H7 (cell line): ENCODE data around the gene RAP1GAP2. TPM values are rescaled to one million over a fixed set of nuclear protein-coding genes. Genes with fewer than 3 reads are reported as not detected.

Experiments used
- DNase-seq: peaks from one replicate; pipeline ENCODE4 v3.0.0; 2012
- H3K27me3 ChIP-seq: 2 replicates; pipeline ENCODE4 v1.6.0; 2011; ENCODE audit warnings: mild to moderate bottlenecking, low read length; ENCODE audit not compliant: control insufficient read depth, insufficient read depth
- H3K36me3 ChIP-seq: replicated peaks from 2 replicates; pipeline ENCODE4 v1.5.1; 2011; ENCODE audit warnings: low read length; ENCODE audit not compliant: control insufficient read depth, insufficient read depth
- H3K4me3 ChIP-seq: 2 replicates; pipeline ENCODE4 v1.5.1; 2011; ENCODE audit warnings: low read depth, mild to moderate bottlenecking, control low read depth, low read length, moderate library complexity; ENCODE audit not compliant: insufficient read depth
- total RNA-seq: library from RNA; depleted of rRNA; stranded (reverse); fragments of >200 nt; shearing (Covaris generic); gene quantifications from 2 replicates; pipeline ENCODE4 v1.2.3, GENCODE V29; 2014

Gene RAP1GAP2
- total RNA-seq, 1 experiment from 2014 or later, result 35.5 TPM

DNA sequence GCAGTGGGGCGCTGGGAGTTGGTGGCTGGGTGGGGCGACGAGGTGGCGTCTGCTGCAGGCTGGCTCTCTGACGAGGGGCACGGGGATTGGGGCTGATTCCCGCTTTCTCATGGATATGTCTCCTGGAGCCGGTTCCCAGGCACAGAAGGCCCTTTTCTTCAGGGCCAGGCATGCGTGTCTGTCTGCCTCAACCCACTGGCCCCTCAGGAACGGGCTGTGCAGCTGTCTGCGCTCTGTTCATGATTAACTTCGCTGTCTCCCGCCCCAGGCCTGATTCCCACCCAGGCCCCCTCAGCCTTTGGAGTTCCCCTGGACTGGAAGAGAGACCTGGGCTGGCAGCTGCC, 53.1 kb downstream of the RAP1GAP2 start:
- Histone ChIP-seq H3K27me3 (no peaks in the 10 kb centered on the region; the same call in 1 of the 2 replicates), H3K4me3 (no peak overlapping the region), H3K36me3 (no peaks in the 10 kb centered on the region)
- DNase-seq, result peak; percentile 84

- no peaks in the 10 kb centered on the region for H3K36me3 ChIP-seq
- H3K4me3 ChIP-seq, result no peak overlapping the region
- DNase-seq, result peak; percentile 4
- no peaks in the 10 kb centered on the region; the same call in 1 of the 2 replicates for H3K27me3 ChIP-seq
Measured at GRCh38 chr17:2850991-2851390, 54.8 kb downstream of the RAP1GAP2 start.

DNA sequence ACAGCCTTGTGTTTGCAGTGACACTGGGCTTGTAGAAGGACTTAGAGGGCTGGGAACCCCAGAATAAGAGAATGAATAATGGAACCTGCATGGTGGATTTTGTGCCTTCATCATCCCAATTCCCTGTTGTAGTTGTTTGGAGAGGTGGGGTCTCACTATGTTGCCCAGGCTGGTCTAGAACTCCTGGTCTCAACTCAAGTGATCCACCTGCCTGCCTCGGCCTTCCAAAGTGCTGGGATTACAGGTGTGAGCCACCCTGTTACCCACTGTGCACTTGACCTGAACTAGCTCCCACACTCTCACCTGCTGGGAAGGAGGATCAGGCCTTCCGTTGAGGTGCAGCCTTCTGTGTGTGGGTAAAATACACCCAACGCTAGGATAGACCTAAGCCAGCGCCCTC, 55.4 kb downstream of the RAP1GAP2 start:
- no peak for DNase-seq
- Histone ChIP-seq H3K36me3 (no peaks in the 10 kb centered on the region), H3K4me3 (no peak overlapping the region), H3K27me3 (no peaks in the 10 kb centered on the region; the same call in 1 of the 2 replicates)

DNA sequence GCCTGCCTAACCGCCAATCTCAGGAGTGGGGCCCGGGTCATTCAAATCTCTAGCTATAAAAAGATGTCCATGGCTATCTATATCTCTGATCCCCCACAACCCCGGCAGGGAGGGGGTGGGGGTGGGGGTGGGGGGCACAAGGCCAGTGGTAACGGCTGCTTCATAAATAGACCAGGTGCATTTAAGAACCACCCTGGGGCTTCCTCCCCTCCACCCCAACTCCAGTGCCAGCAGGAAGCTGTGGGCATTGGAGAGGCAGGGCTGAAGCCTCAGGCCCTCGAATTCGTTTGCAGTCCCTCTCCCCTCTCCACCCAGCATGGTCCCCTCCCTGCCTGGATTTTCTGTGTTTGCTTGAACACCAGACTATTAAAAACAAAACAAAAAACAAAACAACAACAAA, 56.0 kb downstream of the RAP1GAP2 start:
- H3K4me3 ChIP-seq, result peak overlapping the region; percentile 93; the same call in 1 of the 2 replicates
- no peak for DNase-seq
- no peaks in the 10 kb centered on the region; the same call in 1 of the 2 replicates for H3K27me3 ChIP-seq
- peaks cover 2% of the 10 kb centered on the region; the same call in 1 of the 2 replicates for H3K36me3 ChIP-seq

GRCh38 chr17:2852729-2853282, 56.6 kb downstream of the RAP1GAP2 start:
- peaks cover 2% of the 10 kb centered on the region; the same call in 1 of the 2 replicates for H3K36me3 ChIP-seq
- DNase-seq, result peak; percentile 86
- H3K4me3 ChIP-seq, result peak overlapping the region; percentile 93
- H3K27me3 ChIP-seq, result no peaks in the 10 kb centered on the region; the same call in 1 of the 2 replicates

DNA sequence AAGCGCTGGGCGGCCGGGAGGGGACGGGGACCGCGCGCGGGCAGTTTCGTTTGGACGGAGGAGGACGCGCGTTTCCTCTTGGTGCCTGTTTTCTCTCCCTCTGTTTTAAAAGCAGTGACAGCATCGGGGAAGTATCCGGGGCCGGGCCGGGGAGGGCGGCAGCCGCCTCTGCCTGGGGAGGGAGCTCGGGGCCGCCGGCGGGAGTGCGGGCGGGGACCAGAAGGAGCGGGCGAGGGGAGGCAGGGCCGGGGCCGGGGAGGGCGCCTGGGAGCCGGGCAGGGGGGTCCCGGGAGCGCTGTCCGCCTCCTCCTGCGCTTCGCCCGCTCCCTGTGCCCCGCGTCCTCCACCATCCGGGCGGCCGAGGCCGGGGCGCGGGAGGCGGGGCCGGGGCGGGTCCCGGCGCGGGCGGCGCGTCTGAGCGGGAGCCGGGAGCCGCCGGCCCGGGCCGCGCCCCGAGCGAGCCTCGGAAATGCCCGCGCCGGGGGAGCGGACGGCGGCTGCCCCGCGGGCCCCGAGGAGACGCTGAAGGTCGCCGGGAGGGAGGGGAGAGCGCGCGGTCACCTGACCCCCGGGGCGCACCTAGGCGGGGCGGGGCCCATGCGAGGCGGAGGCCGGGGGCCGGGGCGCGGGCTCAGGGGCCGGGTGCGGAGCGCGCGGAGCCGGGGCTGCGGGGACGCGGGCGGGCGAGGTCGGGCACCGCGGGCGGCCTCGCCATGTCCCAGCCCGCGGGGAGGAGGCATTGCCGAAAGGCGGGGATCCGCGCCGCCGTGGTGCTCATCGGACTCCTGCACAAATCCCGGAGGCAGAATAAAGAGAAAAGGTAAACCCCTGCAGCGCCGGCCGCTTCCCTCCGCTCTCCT, 57.3 kb downstream of the RAP1GAP2 start:
- DNase-seq, result peak; percentile 91
- no peaks in the 10 kb centered on the region; the same call in 1 of the 2 replicates for H3K27me3 ChIP-seq
- H3K36me3 ChIP-seq, result peaks cover 2% of the 10 kb centered on the region; the same call in 1 of the 2 replicates
- H3K4me3 ChIP-seq, result peak overlapping the region; percentile 93

- DNase-seq, result peak; percentile 76
Measured at GRCh38 chr17:2854143-2855055, 58.2 kb downstream of the RAP1GAP2 start.

DNA sequence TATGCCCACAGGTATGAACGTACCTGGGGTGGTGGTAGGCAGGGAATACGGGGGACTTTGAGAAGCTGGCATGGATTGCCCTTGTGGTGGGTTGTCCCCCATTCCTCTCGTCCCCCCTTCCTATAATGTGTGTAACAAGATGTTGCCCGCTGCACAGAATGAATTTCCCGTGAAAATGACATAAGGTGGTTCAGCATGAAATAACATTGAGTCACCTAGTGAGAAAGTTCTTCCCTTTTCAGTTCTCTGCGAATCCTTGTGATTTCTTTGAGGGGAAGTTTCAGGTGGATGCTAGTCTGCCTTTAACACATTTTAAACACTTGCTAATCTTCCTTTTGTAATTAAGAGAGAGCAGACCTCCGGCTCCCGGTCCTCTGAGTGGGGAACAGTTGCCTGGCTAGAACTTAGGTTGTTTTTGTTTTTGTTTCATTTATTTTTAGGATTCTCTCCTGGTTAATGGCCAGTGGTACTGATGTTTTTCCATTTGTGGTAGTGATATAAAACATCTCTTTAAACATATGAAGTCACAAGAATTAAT, 58.9 kb downstream of the RAP1GAP2 start:
- Histone ChIP-seq H3K4me3 (peak overlapping the region; percentile 93), H3K36me3 (peaks cover 2% of the 10 kb centered on the region; the same call in 1 of the 2 replicates), H3K27me3 (no peaks in the 10 kb centered on the region; the same call in 1 of the 2 replicates)
- DNase-seq, result no peak

More at GRCh38 chr17:2854143-2855055, 58.2 kb downstream of the RAP1GAP2 start:
- Histone ChIP-seq H3K36me3 (peaks cover 2% of the 10 kb centered on the region; the same call in 1 of the 2 replicates), H3K4me3 (peak overlapping the region; percentile 93), H3K27me3 (no peaks in the 10 kb centered on the region; the same call in 1 of the 2 replicates)

- H3K36me3 ChIP-seq, result peaks cover 2% of the 10 kb centered on the region; the same call in 1 of the 2 replicates
- DNase-seq, result no peak
- no peak overlapping the region for H3K4me3 ChIP-seq
- H3K27me3 ChIP-seq, result no peaks in the 10 kb centered on the region; the same call in 1 of the 2 replicates
Measured at GRCh38 chr17:2856727-2857126, 60.5 kb downstream of the RAP1GAP2 start.

GRCh38 chr17:2860045-2860444, 63.8 kb downstream of the RAP1GAP2 start:
- peaks cover 2% of the 10 kb centered on the region; the same call in 1 of the 2 replicates for H3K36me3 ChIP-seq
- no peak for DNase-seq
- no peak overlapping the region for H3K4me3 ChIP-seq
- no peaks in the 10 kb centered on the region for H3K27me3 ChIP-seq

DNA sequence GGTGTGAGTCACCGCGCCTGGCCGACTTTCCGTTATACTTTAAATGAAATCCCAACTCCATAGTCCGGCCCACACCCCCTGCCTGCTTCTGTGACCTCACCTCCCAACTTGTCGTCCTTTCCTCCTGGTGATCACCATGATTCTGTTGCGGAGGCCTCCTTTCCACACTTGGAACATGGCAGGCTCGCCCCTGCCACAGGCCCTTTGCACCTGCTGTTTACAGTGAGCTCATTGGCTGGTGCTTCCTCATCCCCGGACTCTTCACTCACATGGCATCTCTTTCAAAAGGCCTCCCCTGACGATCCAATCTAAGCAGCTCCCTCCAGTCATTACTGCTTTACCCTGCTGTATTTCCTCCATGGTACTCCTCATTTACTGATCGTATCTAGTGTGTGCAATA, 64.6 kb downstream of the RAP1GAP2 start:
- Histone ChIP-seq H3K4me3 (no peak overlapping the region), H3K36me3 (peaks cover 2% of the 10 kb centered on the region; the same call in 1 of the 2 replicates), H3K27me3 (no peaks in the 10 kb centered on the region)
- no peak for DNase-seq

DNA sequence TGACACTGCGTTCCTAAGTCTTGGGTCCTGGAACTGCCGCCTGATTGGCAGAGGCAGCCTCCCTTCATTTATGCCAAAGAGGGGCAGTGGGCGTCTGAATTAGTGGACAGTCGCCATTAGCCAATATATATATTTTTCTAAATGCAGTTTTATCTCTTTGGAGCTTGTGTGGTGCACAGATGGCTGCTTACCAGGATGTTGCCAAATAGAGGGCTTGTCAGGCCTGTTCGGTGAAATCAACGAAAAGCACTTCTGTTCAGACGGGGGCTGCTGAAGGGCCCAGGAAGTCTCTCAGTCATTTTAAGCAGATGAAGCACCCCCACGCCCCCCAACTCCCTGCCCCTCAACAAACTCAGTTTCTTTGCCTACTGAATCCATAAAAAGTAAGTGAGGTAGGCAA, 66.0 kb downstream of the RAP1GAP2 start:
- no peaks in the 10 kb centered on the region for H3K36me3 ChIP-seq
- DNase-seq, result no peak
- no peak overlapping the region for H3K4me3 ChIP-seq
- H3K27me3 ChIP-seq, result no peaks in the 10 kb centered on the region

GRCh38 chr17:2863204-2863603, 67.0 kb downstream of the RAP1GAP2 start:
- H3K4me3 ChIP-seq, result no peak overlapping the region
- no peaks in the 10 kb centered on the region for H3K27me3 ChIP-seq
- H3K36me3 ChIP-seq, result no peaks in the 10 kb centered on the region; the same call in 1 of the 2 replicates
- DNase-seq, result no peak

GRCh38 chr17:2865228-2865627, 69.0 kb downstream of the RAP1GAP2 start:
- no peaks in the 10 kb centered on the region for H3K27me3 ChIP-seq
- H3K4me3 ChIP-seq, result no peak overlapping the region
- H3K36me3 ChIP-seq, result no peaks in the 10 kb centered on the region; the same call in 1 of the 2 replicates
- DNase-seq, result no peak
